Nucleus accumbens (tissue), 56 donors: ENCODE results near the gene PDGFRB.
A peak's percentile ranks its signal among the peaks of the same experiment; 100 is the strongest.

Experiments used
- DNase-seq, 56 donors: peaks; one replicate each; lab custom pipeline; 2025; lab: John Stamatoyannopoulos, UW

The PDGFRB gene

GRCh38 chr5:150073677-150074076 is 82.0 kb downstream of the PDGFRB start:
- no peak for DNase-seq

- no peak for DNase-seq
Observed at GRCh38 chr5:150073086-150073625, 82.5 kb downstream of the PDGFRB start.

- DNase-seq: no peak
Observed at GRCh38 chr5:150070821-150071220, 84.8 kb downstream of the PDGFRB start.

GRCh38 chr5:150069672-150070627 is 85.7 kb downstream of the PDGFRB start:
- no peak for DNase-seq

- no peak for DNase-seq
Observed at GRCh38 chr5:150068961-150069645, 86.5 kb downstream of the PDGFRB start.

GRCh38 chr5:150068472-150068871 is 87.2 kb downstream of the PDGFRB start:
- no peak for DNase-seq

GRCh38 chr5:150068071-150068470 is 87.6 kb downstream of the PDGFRB start:
- DNase-seq: no peak

- DNase-seq: no peak
Observed at GRCh38 chr5:150067405-150067960, 88.2 kb downstream of the PDGFRB start.

- DNase-seq: no peak
Observed at GRCh38 chr5:150066901-150067396, 88.7 kb downstream of the PDGFRB start.

- no peak for DNase-seq
Observed at GRCh38 chr5:150066436-150066835, 89.2 kb downstream of the PDGFRB start.

- no peak for DNase-seq
Observed at GRCh38 chr5:150065886-150066285, 89.8 kb downstream of the PDGFRB start.

GRCh38 chr5:150065346-150065745 is 90.3 kb downstream of the PDGFRB start:
- DNase-seq: peak in 8 of 56 donors; percentile 20 to 34 (median 26)

GRCh38 chr5:150064681-150065220 is 90.9 kb downstream of the PDGFRB start:
- DNase-seq: no peak
